GM19351 (cell line): ENCODE measurements around the gene SPDEF.

Source experiments
- ATAC-seq: cut with Tn5 transposase; IDR thresholded peaks from one replicate; pipeline ENCODE4 v1.9.1; 2021; ENCODE audit warnings: mild to moderate bottlenecking, moderate library complexity; ENCODE audit not compliant: unreplicated experiment

Gene SPDEF

DNA sequence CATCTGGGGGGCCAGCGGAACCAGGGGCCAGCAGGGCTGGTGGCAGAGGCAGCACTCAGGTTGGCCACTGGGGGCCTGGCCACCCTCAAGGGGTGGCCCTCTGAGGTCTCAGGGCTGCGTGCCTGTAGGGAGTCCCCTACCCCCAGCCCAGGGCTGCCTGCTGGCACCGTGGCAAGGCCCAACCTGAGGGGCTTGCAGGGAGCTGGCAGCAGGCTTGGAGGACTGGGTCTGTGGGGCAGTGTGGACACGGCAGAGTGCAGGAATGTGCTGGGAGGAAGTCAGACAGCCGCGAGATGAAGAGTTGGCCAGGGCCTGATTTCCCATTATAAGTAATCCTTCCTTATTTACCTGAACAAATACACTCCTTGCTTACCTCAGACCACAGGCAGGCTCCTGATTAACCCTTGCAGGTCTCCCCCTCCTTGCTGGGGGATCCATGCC lies at the start of gene SPDEF:
SPDEF (minus strand) TSS at position 299 of the 441 bp plus-strand sequence. CDS start 11,874 bp downstream, outside the sequence.
- ATAC-seq: no peak

DNA sequence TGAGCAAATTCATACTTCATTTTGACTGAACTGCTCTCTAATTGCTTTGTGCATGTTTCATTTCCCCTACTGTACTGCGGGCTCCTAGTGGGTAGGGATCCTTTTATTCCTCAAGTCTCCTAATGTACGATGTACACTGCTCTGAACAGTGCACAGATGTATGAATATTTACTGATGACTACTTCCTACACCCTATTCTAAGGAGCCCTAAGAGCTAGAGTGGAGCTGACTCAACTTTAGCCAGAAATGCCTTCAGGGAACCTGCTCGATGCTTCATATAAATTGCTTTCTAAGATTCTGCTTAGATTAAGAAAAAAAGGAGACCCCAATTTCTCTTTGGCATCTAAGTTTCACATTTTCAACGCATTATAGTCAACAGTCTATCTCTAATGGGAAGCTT lies 47.6 kb upstream of the SPDEF start:
- no peak for ATAC-seq

- ATAC-seq: no peak
These were observed 46.4 kb upstream of the SPDEF start for GRCh38 chr6:34602318-34603111.

DNA sequence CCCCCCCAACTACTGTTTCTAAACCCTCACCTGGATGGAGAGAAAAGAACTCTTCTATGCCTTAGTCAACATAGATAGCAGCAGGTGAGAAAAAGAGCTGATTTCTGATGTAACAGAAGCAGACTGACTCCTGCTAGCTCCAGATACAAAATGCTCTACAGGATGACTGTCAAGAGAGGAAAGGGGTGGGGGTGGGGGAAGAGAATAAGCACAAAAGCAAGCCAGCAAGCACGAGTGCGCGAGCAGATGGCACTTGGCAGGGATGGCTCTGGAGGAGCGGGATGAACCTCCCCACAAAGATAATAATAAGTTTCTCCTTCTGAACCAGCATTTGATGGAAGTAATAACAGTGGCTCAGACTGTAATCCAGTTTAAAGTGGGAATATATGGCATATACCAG lies 45.6 kb upstream of the SPDEF start:
- ATAC-seq: no peak

DNA sequence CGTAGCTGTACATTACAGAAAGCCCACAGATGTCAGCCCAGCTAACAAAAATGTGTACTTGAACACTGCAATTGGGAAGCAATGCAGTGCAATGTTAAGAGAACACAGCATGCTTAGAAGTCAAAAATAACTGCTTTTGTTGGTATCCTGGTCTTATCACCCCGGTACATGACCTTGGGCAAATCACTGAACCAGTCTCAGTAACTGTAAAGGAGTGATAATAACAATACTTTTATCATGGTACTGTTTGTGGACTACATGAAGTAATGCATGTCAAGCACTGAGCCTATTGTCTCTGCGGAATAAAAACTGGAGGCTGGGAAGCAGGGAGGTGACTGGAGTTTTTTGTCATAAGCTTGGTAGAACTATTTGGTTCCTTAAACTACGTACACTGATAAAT lies 44.7 kb upstream of the SPDEF start:
- no peak for ATAC-seq

GRCh38 chr6:34600101-34600500 lies 44.0 kb upstream of the SPDEF start:
- ATAC-seq: no peak

DNA sequence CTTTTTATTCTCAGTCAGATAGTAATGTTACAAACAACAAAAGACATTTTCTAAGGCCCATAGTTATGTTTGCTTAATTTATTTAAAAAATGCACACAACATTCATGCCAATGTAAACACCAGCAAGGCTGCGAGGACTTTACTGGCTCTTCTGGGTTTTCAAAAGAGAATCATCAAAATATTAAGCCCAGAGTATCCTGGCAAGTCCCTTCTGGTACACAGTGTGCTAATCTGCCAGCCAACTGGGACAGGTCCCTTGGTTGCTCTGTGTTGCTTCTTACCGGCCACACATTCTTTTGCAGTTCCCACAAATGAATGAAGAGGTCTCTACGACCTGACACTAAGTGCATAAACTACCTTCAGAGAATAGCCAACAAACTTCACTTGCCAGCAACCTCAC lies 42.6 kb upstream of the SPDEF start:
- ATAC-seq: no peak

- no peak for ATAC-seq
These were observed 41.6 kb upstream of the SPDEF start for GRCh38 chr6:34597605-34598353.

- ATAC-seq: no peak
These were observed 40.7 kb upstream of the SPDEF start for GRCh38 chr6:34596798-34597197.

DNA sequence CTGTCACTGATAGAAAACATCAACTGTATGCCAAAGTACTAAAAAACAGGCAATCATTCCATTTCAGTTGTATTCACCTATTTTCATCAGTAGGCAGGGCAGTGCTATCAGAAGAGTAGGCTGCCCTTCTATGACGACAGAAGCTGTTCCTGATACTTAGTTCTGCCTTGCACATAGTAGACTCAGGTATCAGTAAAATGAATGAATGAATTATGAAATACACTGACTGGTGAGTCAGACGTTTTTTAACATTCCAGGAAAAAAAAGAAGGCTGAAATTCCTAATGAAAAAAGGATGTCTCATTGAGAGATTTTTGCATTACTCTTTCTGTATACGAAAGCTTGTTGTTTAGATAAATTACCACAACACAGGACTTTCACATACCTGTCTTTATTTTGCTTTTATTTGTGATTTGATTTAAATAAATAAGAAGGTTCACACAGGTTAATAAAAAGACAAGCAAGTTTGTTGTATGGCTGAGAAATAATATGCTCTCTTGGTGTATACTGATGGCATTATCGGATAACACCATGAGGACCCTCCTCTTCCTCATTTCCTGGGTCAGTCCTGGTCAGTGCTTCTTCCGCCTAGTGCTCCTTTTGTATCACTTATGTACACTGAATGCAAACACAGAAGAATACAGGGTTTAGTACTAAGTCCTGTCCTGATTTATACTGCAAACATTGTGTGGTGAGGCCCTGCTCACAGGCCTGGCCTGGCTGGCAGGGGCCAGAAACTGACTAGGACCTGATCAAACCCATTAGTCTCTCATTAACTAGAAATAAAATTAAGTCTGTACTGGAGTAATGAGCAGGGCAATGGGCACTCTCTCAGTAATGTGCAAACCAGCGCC lies 39.4 kb upstream of the SPDEF start:
- ATAC-seq: no peak

DNA sequence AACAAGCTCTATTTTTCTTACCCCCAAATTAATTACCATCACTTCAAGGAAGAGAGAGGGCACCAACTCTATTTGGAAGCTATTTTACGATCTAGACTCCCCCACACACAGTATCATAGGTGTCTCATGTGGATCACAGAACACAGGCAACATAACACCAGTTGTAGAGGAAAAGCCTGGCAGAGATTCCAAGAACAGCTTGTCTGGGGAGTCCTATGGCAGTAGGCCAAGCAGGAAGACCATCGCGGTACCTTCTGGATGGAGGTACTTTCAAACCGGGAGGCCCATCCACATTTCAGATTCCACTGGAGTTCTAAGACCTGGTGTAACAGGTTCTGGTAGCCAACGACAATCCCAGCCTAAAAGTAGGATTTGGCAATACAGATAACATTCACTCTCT lies 37.6 kb upstream of the SPDEF start:
- no peak for ATAC-seq

GRCh38 chr6:34592208-34592952 lies 36.3 kb upstream of the SPDEF start:
- no peak for ATAC-seq

DNA sequence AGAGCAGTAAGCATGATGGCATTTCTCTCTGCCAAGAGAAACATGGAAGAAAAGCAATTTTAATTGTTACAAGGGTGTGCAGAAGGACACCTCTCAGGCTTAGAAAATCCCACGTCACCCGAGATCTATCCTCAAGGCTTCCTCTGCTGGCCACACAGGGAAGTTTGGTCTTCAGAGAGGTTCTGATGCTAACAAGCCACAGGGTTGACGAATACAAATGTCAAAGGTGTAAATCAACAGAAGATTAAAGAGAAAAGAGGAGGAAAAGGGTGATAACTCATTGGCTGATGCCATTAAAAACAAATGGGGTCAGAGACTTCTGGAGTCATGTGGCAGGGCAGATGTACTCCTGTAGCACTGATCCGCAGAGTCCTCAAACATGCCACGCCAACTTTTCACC lies 33.6 kb upstream of the SPDEF start:
- ATAC-seq: no peak

DNA sequence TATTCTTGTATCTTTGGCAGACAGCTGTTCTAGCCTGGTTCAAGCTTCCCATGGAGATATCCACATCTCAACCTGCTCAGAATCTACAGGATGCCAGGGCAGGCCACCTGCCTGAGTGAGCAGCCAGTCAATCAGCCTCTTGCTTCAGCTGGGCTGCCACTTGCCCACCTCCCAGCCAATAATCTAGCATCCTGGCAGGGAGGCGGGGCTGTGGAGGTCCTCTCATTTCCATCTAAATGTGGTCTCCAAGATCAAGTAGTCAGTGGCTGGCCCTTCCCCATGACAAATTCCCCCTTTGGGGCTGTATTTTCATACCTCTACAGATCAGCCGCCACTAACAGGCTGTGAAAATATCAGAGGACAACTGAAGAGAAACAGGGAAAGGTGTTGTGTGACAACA lies 33.0 kb upstream of the SPDEF start:
- ATAC-seq: no peak

- ATAC-seq: no peak
These were observed 31.7 kb upstream of the SPDEF start for GRCh38 chr6:34587851-34588250.

DNA sequence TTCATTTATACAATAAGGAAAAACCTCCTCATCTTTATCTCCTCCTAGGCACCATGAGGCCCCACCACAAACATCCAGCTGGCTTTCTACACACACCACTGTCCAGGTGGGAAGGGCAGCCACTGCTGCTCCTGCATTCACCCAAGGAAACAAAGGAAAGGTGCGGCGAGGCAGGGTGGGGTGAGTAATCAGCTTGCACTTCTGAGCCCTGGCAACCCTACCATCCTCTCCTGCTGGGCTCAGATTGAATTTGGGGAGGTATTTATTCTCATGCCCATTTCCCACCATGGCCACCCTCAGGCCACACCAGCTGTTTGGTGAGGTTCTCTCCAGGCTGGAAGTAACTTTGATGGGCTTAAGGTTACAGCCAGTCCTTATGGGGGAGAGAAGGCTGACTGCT lies 31.2 kb upstream of the SPDEF start:
- ATAC-seq: no peak

- no peak for ATAC-seq
These were observed 30.4 kb upstream of the SPDEF start for GRCh38 chr6:34586327-34587040.

GRCh38 chr6:34585512-34586061 lies 29.5 kb upstream of the SPDEF start:
- no peak for ATAC-seq

DNA sequence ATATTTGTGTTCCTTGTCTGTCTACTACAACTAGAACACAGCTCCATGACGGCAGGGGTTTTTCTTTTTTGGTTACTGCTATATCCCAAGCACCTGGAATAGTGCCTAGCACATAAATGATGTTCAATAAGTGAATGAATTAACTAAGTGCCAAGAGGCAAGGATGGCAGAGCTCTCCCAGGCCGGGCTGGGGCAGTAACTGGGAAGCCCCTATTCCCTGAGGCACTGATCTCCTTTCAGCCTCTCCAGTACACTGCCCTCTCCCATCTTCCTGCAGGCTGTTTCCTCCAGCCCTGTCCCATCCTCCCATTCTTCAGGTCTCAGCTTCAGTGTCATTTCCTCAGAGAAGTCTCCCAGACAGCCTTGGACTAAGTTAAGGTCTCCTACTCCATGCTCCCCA lies 29.0 kb upstream of the SPDEF start:
- no peak for ATAC-seq

GRCh38 chr6:34584694-34585093 lies 28.6 kb upstream of the SPDEF start:
- no peak for ATAC-seq
